H1 (cell line): Measurements from ENCODE around the gene ELOVL5. TPM values are rescaled to one million over a fixed set of nuclear protein-coding genes. Genes with fewer than 3 reads are reported as not detected.

Experiments
- KDM4A ChIP-seq: IDR thresholded peaks from one replicate; pipeline ENCODE4 v1.7.1; 2012; ENCODE audit warnings: low read depth, mild to moderate bottlenecking, moderate library complexity, low read length, inconsistent platforms; ENCODE audit not compliant: severe bottlenecking
- polyA plus RNA-seq, 7 experiments: library from polyadenylated mRNA; depleted of rRNA in 3 of 7; stranded (reverse) in 5 of 7; unstranded in 2 of 7; fragments of >200 nt in 5 of 7; fragments of 200-250 nt in 2 of 7; gene quantifications; 1 replicate in 5 of 7; 2 replicates in 1 of 7; 4 replicates in 1 of 7; pipeline versions ENCODE4 v1.2.1 to v1.2.3, GENCODE V29; 2011 to 2013; ENCODE audit warnings: missing spikeins in 2 of 7, mixed read lengths in 2 of 7
- total RNA-seq: library from RNA; stranded (reverse); fragmentation: NEBNext Ultra II Directional; extraction: Animal tissue kit (Norgen Biotek cat#: 25700); gene quantifications from 2 replicates; pipeline ENCODE4 v1.2.1, GENCODE V29; 2021

The ELOVL5 gene
- total and polyA plus RNA-seq, 2 of the 8 experiments (the other 6 are each of a cell fraction or from before 2014, with no cell fraction given), result 113 to 156 TPM

GRCh38 chr6:53269827-53270226, 78.9 kb downstream of the ELOVL5 start (continued):
- TF ChIP-seq KDM4A, result no peak
